Adipose tissue (tissue), 3 donors: ENCODE results near the gene NOL4L. TPM values are rescaled to one million over a fixed set of nuclear protein-coding genes. Genes with fewer than 3 reads are reported as not detected.

Source experiments
- H3K27ac ChIP-seq: one replicate; pipeline ENCODE4 v1.5.1; 2013; ENCODE audit warnings: low read depth, low read length
- WGBS, 3 donors: extraction: QIAGEN DNeasy Blood & Tissue Kit; methylation state at CpG; one replicate each; pipeline ENCODE4 v1.1.7; 2013; 5-methylcytosine and 5-hydroxymethylcytosine counted together
- polyA plus RNA-seq, 3 donors: library from polyadenylated mRNA; stranded (reverse); fragments of 200-250 nt; gene quantifications; one replicate each; pipeline ENCODE4 v1.2.3, GENCODE V29; 2013
- donor health status: healthy with polysubstance abuse.
- donor health status: Bipolar disorder and iron deficiency.
- donor health status: healthy.

NOL4L gene
- polyA plus RNA-seq: 1 to 10 TPM; 5.3 to 9.9 (median 7.6) TPM

- no peak within 1 kb of the TSS for H3K27ac ChIP-seq
- WGBS, 3 donors: 1% methylated on average over 26 to 57 of the region's 80 CpGs
Observed at GRCh38 chr20:32585011-32585585, at the start of gene NOL4L. TSS of gene NOL4L (minus strand) at chr20:32585333. CDS start at chr20:32584890, 443 bp downstream.

- no peak overlapping the region for H3K27ac ChIP-seq
- WGBS, 3 donors: 80 to 88% (median 83%) methylated on average over 19 of the region's 19 CpGs
Observed at GRCh38 chr20:32634041-32634805, 49.1 kb upstream of the NOL4L start.

- H3K27ac ChIP-seq: no peak overlapping the region
- WGBS, 3 donors: 89 to 93% (median 92%) methylated on average over 16 of the region's 16 CpGs
Observed at GRCh38 chr20:32632461-32633354, 47.6 kb upstream of the NOL4L start.

- H3K27ac ChIP-seq: no peak overlapping the region
- 79 to 87% (median 83%) methylated on average over 9 of the region's 9 CpGs for WGBS, 3 donors
Observed at GRCh38 chr20:32631933-32632460, 46.9 kb upstream of the NOL4L start.

- 93 to 97% (median 96%) methylated on average over 13 of the region's 13 CpGs for WGBS, 3 donors
- H3K27ac ChIP-seq: no peak overlapping the region
Observed at GRCh38 chr20:32629813-32630212, 44.7 kb upstream of the NOL4L start.

GRCh38 chr20:32628960-32629530 is 43.9 kb upstream of the NOL4L start:
- no peak overlapping the region for H3K27ac ChIP-seq
- 71 to 83% (median 75%) methylated on average over 7 of the region's 7 CpGs for WGBS, 3 donors

GRCh38 chr20:32626859-32627636 is 41.9 kb upstream of the NOL4L start:
- 10 to 17% (median 13%) methylated on average over 23 to 26 of the region's 26 CpGs for WGBS, 3 donors
- no peak overlapping the region for H3K27ac ChIP-seq

- no peak overlapping the region for H3K27ac ChIP-seq
- WGBS, 3 donors: 86 to 100% (median 91%) methylated on average over 3 of the region's 3 CpGs
Observed at GRCh38 chr20:32626407-32626806, 41.3 kb upstream of the NOL4L start.

GRCh38 chr20:32625996-32626395 is 40.9 kb upstream of the NOL4L start:
- WGBS, 3 donors: 84 to 94% (median 84%) methylated on average over 18 of the region's 18 CpGs
- H3K27ac ChIP-seq: no peak overlapping the region

GRCh38 chr20:32624687-32625345 is 39.7 kb upstream of the NOL4L start:
- no peak overlapping the region for H3K27ac ChIP-seq
- 92 to 95% (median 93%) methylated on average over 5 of the region's 5 CpGs for WGBS, 3 donors

GRCh38 chr20:32623667-32624157 is 38.6 kb upstream of the NOL4L start:
- H3K27ac ChIP-seq: no peak overlapping the region
- 58 to 68% (median 66%) methylated on average over 14 to 18 of the region's 18 CpGs for WGBS, 3 donors

GRCh38 chr20:32622585-32623468 is 37.7 kb upstream of the NOL4L start:
- no peak overlapping the region for H3K27ac ChIP-seq
- 81 to 88% (median 85%) methylated on average over 19 to 21 of the region's 21 CpGs for WGBS, 3 donors

- WGBS, 3 donors: 82 to 88% (median 83%) methylated on average over 16 of the region's 16 CpGs
- no peak overlapping the region for H3K27ac ChIP-seq
Observed at GRCh38 chr20:32621891-32622584, 36.9 kb upstream of the NOL4L start.

- H3K27ac ChIP-seq: no peak overlapping the region
- 74 to 84% (median 80%) methylated on average over 5 of the region's 5 CpGs for WGBS, 3 donors
Observed at GRCh38 chr20:32621071-32621890, 36.1 kb upstream of the NOL4L start.

- 35 to 55% (median 40%) methylated on average over 8 of the region's 8 CpGs for WGBS, 3 donors
- no peak overlapping the region for H3K27ac ChIP-seq
Observed at GRCh38 chr20:32619586-32619985, 34.5 kb upstream of the NOL4L start.
